C4-2B (cell line): ENCODE data around the gene TSPEAR.

Source experiments
- CTCF ChIP-seq: fragments of 450-650 bp; conservative IDR thresholded peaks from 2 replicates; pipeline ENCODE4 v1.5.1; 2017; ENCODE audit warnings: mild to moderate bottlenecking
- ZFX ChIP-seq: fragments of 450-650 bp; IDR thresholded peaks from 2 replicates; pipeline ENCODE4 v1.6.1; 2017

- TF ChIP-seq CTCF (no peak), ZFX (no peak)
Measured at GRCh38 chr21:44582055-44582454, 129.3 kb downstream of the TSPEAR start.
